ENCODE data around the gene CNOT4.

CNOT4 gene

GRCh38 chr7:135390829-135391228 is 119.1 kb downstream of the CNOT4 start:
- Histone ChIP-seq H3K27me3 (replicated peaks; ENCODE audit: control insufficient read depth, insufficient read depth, low read length, poor library complexity, severe bottlenecking) (no peaks in the 10 kb centered on the region), H3K9me3 (ENCODE audit: control insufficient read depth, low read length) (no peaks in the 10 kb centered on the region), H3K36me3 (ENCODE audit: control insufficient read depth, insufficient read depth, low read length) (peaks cover 9% of the 10 kb centered on the region), H3K27ac (ENCODE audit: insufficient read depth, low read length, poor library complexity, severe bottlenecking) (no peak overlapping the region), H3K4me1 (ENCODE audit: control insufficient read depth, insufficient read depth, low read length, poor library complexity, severe bottlenecking) (no peaks in the 10 kb centered on the region), H3K4me3 (ENCODE audit: insufficient read depth, low read depth, low read length, poor library complexity, severe bottlenecking) (no peak overlapping the region)
- no peak for DNase-seq

- no peaks in the 10 kb centered on the region for H3K9me3 ChIP-seq (ENCODE audit: control insufficient read depth, low read length)
- no peak overlapping the region for H3K27ac ChIP-seq (ENCODE audit: insufficient read depth, low read length, poor library complexity, severe bottlenecking)
- DNase-seq, result no peak
- no peaks in the 10 kb centered on the region for H3K27me3 ChIP-seq (replicated peaks; ENCODE audit: control insufficient read depth, insufficient read depth, low read length, poor library complexity, severe bottlenecking)
- H3K36me3 ChIP-seq (ENCODE audit: control insufficient read depth, insufficient read depth, low read length), result peaks cover 9% of the 10 kb centered on the region
- H3K4me3 ChIP-seq (ENCODE audit: insufficient read depth, low read depth, low read length, poor library complexity, severe bottlenecking), result no peak overlapping the region
- no peaks in the 10 kb centered on the region for H3K4me1 ChIP-seq (ENCODE audit: control insufficient read depth, insufficient read depth, low read length, poor library complexity, severe bottlenecking)
Measured at GRCh38 chr7:135389971-135390370, 119.9 kb downstream of the CNOT4 start.

GRCh38 chr7:135388616-135389015 is 121.3 kb downstream of the CNOT4 start:
- DNase-seq, result no peak
- H3K36me3 ChIP-seq (ENCODE audit: control insufficient read depth, insufficient read depth, low read length), result peaks cover under 1% of the 10 kb centered on the region

GRCh38 chr7:135386776-135387175 is 123.1 kb downstream of the CNOT4 start:
- Histone ChIP-seq H3K27ac (ENCODE audit: insufficient read depth, low read length, poor library complexity, severe bottlenecking) (no peak overlapping the region), H3K4me3 (ENCODE audit: insufficient read depth, low read depth, low read length, poor library complexity, severe bottlenecking) (no peak overlapping the region), H3K4me1 (ENCODE audit: control insufficient read depth, insufficient read depth, low read length, poor library complexity, severe bottlenecking) (no peaks in the 10 kb centered on the region), H3K27me3 (replicated peaks; ENCODE audit: control insufficient read depth, insufficient read depth, low read length, poor library complexity, severe bottlenecking) (no peaks in the 10 kb centered on the region), H3K9me3 (ENCODE audit: control insufficient read depth, low read length) (no peaks in the 10 kb centered on the region), H3K36me3 (ENCODE audit: control insufficient read depth, insufficient read depth, low read length) (no peaks in the 10 kb centered on the region)
- DNase-seq, result no peak

More at GRCh38 chr7:135388616-135389015, 121.3 kb downstream of the CNOT4 start:
- H3K27me3 ChIP-seq (replicated peaks; ENCODE audit: control insufficient read depth, insufficient read depth, low read length, poor library complexity, severe bottlenecking), result no peaks in the 10 kb centered on the region
- H3K9me3 ChIP-seq (ENCODE audit: control insufficient read depth, low read length), result no peaks in the 10 kb centered on the region
- H3K4me1 ChIP-seq (ENCODE audit: control insufficient read depth, insufficient read depth, low read length, poor library complexity, severe bottlenecking), result no peaks in the 10 kb centered on the region
- H3K27ac ChIP-seq (ENCODE audit: insufficient read depth, low read length, poor library complexity, severe bottlenecking), result no peak overlapping the region
- no peak overlapping the region for H3K4me3 ChIP-seq (ENCODE audit: insufficient read depth, low read depth, low read length, poor library complexity, severe bottlenecking)

- DNase-seq, result no peak
- no peak overlapping the region for H3K4me3 ChIP-seq (ENCODE audit: insufficient read depth, low read depth, low read length, poor library complexity, severe bottlenecking)
- H3K9me3 ChIP-seq (ENCODE audit: control insufficient read depth, low read length), result no peaks in the 10 kb centered on the region
- no peaks in the 10 kb centered on the region for H3K27me3 ChIP-seq (replicated peaks; ENCODE audit: control insufficient read depth, insufficient read depth, low read length, poor library complexity, severe bottlenecking)
- H3K36me3 ChIP-seq (ENCODE audit: control insufficient read depth, insufficient read depth, low read length), result no peaks in the 10 kb centered on the region
- no peaks in the 10 kb centered on the region for H3K4me1 ChIP-seq (ENCODE audit: control insufficient read depth, insufficient read depth, low read length, poor library complexity, severe bottlenecking)
- H3K27ac ChIP-seq (ENCODE audit: insufficient read depth, low read length, poor library complexity, severe bottlenecking), result no peak overlapping the region
Measured at GRCh38 chr7:135386181-135386580, 123.7 kb downstream of the CNOT4 start.

GRCh38 chr7:135385209-135385608 is 124.7 kb downstream of the CNOT4 start:
- Histone ChIP-seq H3K9me3 (ENCODE audit: control insufficient read depth, low read length) (no peaks in the 10 kb centered on the region), H3K36me3 (ENCODE audit: control insufficient read depth, insufficient read depth, low read length) (no peaks in the 10 kb centered on the region), H3K4me3 (ENCODE audit: insufficient read depth, low read depth, low read length, poor library complexity, severe bottlenecking) (no peak overlapping the region), H3K4me1 (ENCODE audit: control insufficient read depth, insufficient read depth, low read length, poor library complexity, severe bottlenecking) (no peaks in the 10 kb centered on the region), H3K27me3 (replicated peaks; ENCODE audit: control insufficient read depth, insufficient read depth, low read length, poor library complexity, severe bottlenecking) (no peaks in the 10 kb centered on the region), H3K27ac (ENCODE audit: insufficient read depth, low read length, poor library complexity, severe bottlenecking) (no peak overlapping the region)
- DNase-seq, result no peak

- DNase-seq, result no peak
- H3K27ac ChIP-seq (ENCODE audit: insufficient read depth, low read length, poor library complexity, severe bottlenecking), result no peak overlapping the region
- H3K36me3 ChIP-seq (ENCODE audit: control insufficient read depth, insufficient read depth, low read length), result no peaks in the 10 kb centered on the region
- no peaks in the 10 kb centered on the region for H3K27me3 ChIP-seq (replicated peaks; ENCODE audit: control insufficient read depth, insufficient read depth, low read length, poor library complexity, severe bottlenecking)
- H3K4me3 ChIP-seq (ENCODE audit: insufficient read depth, low read depth, low read length, poor library complexity, severe bottlenecking), result no peak overlapping the region
- no peaks in the 10 kb centered on the region for H3K9me3 ChIP-seq (ENCODE audit: control insufficient read depth, low read length)
- no peaks in the 10 kb centered on the region for H3K4me1 ChIP-seq (ENCODE audit: control insufficient read depth, insufficient read depth, low read length, poor library complexity, severe bottlenecking)
Measured at GRCh38 chr7:135383525-135384175, 126.3 kb downstream of the CNOT4 start.

- H3K4me1 ChIP-seq (ENCODE audit: control insufficient read depth, insufficient read depth, low read length, poor library complexity, severe bottlenecking), result no peaks in the 10 kb centered on the region
- DNase-seq, result no peak
- H3K36me3 ChIP-seq (ENCODE audit: control insufficient read depth, insufficient read depth, low read length), result no peaks in the 10 kb centered on the region
- no peak overlapping the region for H3K27ac ChIP-seq (ENCODE audit: insufficient read depth, low read length, poor library complexity, severe bottlenecking)
- H3K4me3 ChIP-seq (ENCODE audit: insufficient read depth, low read depth, low read length, poor library complexity, severe bottlenecking), result no peak overlapping the region
- H3K9me3 ChIP-seq (ENCODE audit: control insufficient read depth, low read length), result no peaks in the 10 kb centered on the region
- no peaks in the 10 kb centered on the region for H3K27me3 ChIP-seq (replicated peaks; ENCODE audit: control insufficient read depth, insufficient read depth, low read length, poor library complexity, severe bottlenecking)
Measured at GRCh38 chr7:135382173-135382572, 127.7 kb downstream of the CNOT4 start.

GRCh38 chr7:135381369-135381768 is 128.5 kb downstream of the CNOT4 start:
- H3K27me3 ChIP-seq (replicated peaks; ENCODE audit: control insufficient read depth, insufficient read depth, low read length, poor library complexity, severe bottlenecking), result no peaks in the 10 kb centered on the region
- H3K36me3 ChIP-seq (ENCODE audit: control insufficient read depth, insufficient read depth, low read length), result no peaks in the 10 kb centered on the region
- H3K27ac ChIP-seq (ENCODE audit: insufficient read depth, low read length, poor library complexity, severe bottlenecking), result no peak overlapping the region
- no peaks in the 10 kb centered on the region for H3K4me1 ChIP-seq (ENCODE audit: control insufficient read depth, insufficient read depth, low read length, poor library complexity, severe bottlenecking)
- DNase-seq, result no peak
- no peak overlapping the region for H3K4me3 ChIP-seq (ENCODE audit: insufficient read depth, low read depth, low read length, poor library complexity, severe bottlenecking)
- H3K9me3 ChIP-seq (ENCODE audit: control insufficient read depth, low read length), result no peaks in the 10 kb centered on the region

GRCh38 chr7:135380351-135380750 is 129.6 kb downstream of the CNOT4 start:
- no peak for DNase-seq
- H3K9me3 ChIP-seq (ENCODE audit: control insufficient read depth, low read length), result no peaks in the 10 kb centered on the region
- H3K27ac ChIP-seq (ENCODE audit: insufficient read depth, low read length, poor library complexity, severe bottlenecking), result no peak overlapping the region
- no peaks in the 10 kb centered on the region for H3K36me3 ChIP-seq (ENCODE audit: control insufficient read depth, insufficient read depth, low read length)
- no peak overlapping the region for H3K4me3 ChIP-seq (ENCODE audit: insufficient read depth, low read depth, low read length, poor library complexity, severe bottlenecking)
- H3K27me3 ChIP-seq (replicated peaks; ENCODE audit: control insufficient read depth, insufficient read depth, low read length, poor library complexity, severe bottlenecking), result no peaks in the 10 kb centered on the region
- no peaks in the 10 kb centered on the region for H3K4me1 ChIP-seq (ENCODE audit: control insufficient read depth, insufficient read depth, low read length, poor library complexity, severe bottlenecking)
